PFSK-1 (cell line): Measurements from ENCODE around the gene MRPL33.

Experiments used
- POLR2AphosphoS5 ChIP-seq: IDR thresholded peaks from 2 replicates; pipeline ENCODE4 v1.6.1; 2012; ENCODE audit warnings: low read depth, mild to moderate bottlenecking, control low read depth, low read length, moderate library complexity
- TAF1 ChIP-seq: IDR thresholded peaks from 2 replicates; pipeline ENCODE4 v1.6.1; 2012; ENCODE audit warnings: low read length, control low read depth, borderline replicate concordance; ENCODE audit not compliant: insufficient read depth

GRCh38 chr2:27724191-27724590, 47.3 kb upstream of the MRPL33 start:
- TF ChIP-seq POLR2AphosphoS5 (no peak), TAF1 (no peak)
